Midbrain (tissue), 1 donor: ENCODE results near the gene TRIOBP.
"Not testable (repeated sequence)": the region's sequence is repeated elsewhere in the genome, so short reads cannot be mapped to it uniquely, and the experiment has no call there.

Experiments
- DNase-seq: peaks from one replicate; lab custom pipeline; 2025; lab: John Stamatoyannopoulos, UW

The TRIOBP gene

DNA sequence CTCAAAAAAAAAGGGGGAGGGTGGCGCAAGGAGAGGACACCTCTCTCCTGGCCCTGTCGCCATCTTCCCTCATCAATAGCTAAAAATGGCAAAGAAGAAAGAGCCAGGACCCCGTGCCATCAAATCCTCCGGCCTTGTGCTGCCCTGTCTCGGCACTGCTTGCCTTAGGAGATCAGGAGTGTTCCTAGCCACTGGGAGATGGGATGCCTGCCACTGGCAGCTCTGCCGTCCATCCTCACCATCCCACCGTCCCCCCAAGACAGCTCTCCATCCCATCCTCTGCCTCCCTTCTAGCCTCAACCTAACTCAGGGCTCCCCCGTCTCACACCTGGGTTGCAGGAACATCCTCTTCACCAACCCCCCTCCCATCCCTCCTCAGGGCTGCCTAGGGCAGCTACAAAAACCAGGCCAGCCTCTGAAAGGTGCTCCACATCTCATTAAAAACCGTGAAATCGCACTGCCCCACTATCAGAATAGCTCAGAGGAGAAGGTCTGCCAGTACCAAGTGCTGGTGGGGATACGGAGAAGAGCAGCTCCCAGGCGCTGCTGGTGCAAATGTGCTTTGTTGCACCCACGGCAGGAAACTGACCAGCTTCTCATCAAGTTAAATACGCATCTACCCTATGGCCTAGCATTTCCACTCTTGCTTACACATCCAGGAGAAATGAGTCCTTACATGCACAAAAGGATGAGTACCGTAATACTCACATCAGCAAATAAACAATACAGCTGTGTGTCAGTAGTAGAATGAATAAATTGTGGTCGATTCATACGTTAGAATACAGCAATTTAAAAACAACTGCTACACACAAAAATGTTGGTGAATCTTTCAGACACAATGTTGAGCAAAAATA lies 79.2 kb downstream of the TRIOBP start:
- DNase-seq, result no peak

DNA sequence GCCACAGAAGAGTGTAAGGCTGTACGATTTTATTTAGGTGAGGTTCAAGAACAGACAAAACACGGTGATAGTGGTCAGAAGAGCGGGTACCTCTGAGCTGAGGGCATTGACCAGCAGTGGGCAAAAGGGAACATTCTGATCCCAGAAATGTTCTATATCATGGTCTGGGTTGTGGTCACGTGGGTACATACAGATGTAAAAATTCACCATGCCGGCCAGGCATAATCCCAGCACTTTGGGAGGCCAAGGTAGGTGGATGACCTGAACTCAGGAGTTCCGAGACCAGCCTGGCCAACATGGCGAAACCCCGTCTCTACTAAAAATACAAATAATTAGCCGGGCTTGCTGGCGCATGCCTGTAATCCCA lies 79.8 kb downstream of the TRIOBP start:
- no peak for DNase-seq

DNA sequence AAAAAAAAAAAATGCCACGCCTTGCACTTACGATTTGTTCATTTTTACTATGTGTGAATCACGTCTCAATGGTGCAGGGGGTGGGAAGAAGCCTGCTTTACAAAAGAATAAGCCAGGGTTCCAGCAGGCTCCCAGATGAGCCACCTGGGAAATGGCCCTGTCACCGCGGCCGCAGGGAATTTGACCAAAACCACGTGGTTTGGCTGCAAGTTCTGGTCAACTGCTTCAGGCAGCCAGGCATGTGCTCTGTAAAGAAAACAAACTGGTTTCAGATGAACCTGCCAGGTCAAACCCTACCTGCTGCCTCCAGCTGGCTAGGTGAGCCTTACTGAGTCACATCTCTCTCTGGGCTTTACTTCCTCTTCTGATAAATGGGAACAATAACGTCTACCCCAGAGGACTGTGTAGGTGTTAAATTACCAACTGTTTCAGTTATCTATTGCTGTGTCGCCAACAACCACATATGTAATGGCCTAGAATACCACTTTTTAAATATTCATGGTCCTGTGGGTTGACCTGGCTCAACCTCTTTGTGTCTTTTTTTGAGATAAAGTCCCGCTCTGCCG lies 80.4 kb downstream of the TRIOBP start:
- peak; percentile 2 for DNase-seq

GRCh38 chr22:37778370-37779009 lies 81.6 kb downstream of the TRIOBP start:
- no peak for DNase-seq

DNA sequence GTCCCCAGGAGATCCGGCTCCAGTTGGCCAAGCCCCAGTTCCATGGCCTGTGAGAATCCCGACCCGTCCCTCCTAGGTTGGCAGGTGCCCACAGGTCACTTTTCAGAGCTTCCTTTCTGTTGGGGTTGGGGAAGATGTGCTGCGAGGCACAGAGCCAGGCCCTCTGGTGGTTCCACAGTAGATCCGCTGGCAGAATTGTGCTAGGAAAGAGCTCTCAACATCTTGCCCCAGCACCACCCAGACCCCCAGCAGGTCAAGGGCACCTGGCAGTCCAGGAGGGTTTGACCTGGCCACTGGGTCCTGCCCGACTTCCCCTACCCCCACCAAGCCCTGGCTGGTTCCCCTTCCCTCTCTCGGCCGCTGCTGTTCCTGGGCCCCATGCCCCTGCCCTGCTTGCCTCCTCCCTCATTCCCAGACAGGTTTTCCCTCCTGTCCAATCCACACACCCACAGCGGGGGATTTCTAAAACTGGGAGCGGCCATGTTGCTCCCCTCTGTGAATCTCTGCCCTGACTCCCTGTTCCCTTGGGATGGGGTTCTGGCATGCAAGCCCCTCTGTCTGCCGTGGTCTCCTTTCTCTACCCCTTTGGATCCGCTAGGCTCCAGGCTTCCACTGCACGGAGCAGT lies 84.7 kb downstream of the TRIOBP start:
- DNase-seq, result no peak

- no peak for DNase-seq
Observed at GRCh38 chr22:37782340-37783168, 85.7 kb downstream of the TRIOBP start.

DNA sequence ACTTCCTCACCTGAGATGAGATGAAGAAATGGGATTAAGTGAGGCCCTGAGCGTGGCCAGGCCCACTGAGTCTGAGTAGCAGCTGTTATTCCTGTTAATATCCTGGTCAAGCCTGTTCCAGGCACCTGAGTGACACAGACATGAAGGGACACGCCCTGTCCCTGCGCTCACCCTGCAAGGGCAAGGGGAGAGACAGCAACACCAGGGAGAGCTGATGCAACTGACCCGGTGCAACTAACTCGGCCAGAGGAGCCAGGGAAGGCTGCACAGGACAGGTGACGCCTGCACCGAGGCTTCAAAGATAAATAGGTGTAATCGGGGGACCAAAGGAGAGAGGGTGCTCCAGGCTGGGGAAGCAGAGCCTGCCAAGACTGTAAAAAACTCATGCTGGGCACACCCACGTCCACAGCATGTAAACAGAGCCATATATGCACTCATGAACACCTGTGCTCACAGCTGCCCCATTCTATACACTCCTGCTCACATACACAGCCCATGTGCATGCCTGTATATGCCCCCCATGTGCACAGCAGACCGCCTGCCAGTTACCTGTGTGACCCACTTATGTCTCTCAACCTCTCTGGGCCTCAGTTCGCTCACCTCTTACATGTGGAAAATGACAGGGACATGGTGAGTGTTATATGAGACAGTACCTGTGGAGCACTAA lies 88.1 kb downstream of the TRIOBP start:
- DNase-seq, result no peak

DNA sequence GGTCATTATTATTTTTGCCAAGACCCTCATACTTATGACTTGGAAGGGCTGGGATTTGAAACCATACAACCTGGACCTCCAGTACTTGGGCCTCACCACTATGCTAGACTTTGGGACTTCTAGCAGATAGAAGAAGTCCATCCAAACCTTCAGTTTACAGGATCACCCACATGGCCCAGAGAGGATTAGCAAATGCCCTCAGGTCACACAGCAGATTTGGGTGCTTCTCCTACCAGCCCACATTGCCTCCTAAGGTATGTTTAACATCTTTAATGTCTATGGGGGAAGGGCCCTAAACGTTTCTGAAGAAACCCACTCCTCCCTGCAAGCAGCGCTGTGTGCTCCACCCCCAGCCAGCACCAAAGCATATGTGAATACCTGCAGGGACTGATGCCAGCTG lies 93.4 kb downstream of the TRIOBP start:
- no peak for DNase-seq

DNA sequence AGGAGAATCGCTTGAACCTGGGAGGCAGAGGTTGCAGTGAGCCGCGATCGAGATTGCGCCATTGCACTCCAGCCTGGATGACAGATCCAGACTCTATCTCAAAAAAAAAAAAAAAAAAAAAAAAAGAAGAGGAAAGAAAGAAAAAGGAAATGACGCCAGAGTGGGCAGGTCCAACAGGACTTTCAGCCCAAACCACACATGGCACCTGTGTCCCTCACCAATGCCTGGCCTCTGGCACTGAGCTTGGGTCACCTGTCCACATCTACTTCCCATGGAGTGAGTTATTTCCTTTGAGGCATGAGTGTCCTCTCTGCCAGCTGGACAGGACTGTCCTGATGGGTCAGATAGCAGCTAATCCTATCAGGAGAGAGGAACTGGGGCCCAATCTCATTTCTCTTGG lies 95.6 kb downstream of the TRIOBP start:
- DNase-seq, result no peak

- DNase-seq, result no peak
Observed at GRCh38 chr22:37794376-37794775, 97.5 kb downstream of the TRIOBP start.

DNA sequence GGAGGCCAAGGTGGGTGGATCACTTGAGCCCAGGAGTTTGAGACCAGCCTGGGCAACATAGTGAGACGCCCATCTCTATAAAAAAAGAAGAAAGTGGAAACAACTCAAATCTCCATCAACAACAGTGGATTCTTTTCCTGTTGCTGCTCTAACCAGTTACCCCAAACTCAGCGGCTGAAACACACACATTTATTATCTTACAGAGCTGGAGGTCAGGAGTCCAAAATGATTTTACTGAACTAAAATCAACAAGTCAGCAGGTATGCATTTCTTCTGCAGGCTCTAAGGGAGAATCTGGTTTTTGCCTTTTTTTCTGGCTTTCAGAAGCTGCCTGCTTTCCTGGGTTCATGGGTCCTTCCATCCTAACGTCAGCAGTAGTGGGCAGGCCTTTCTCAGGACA lies 99.2 kb downstream of the TRIOBP start:
- DNase-seq, result no peak

DNA sequence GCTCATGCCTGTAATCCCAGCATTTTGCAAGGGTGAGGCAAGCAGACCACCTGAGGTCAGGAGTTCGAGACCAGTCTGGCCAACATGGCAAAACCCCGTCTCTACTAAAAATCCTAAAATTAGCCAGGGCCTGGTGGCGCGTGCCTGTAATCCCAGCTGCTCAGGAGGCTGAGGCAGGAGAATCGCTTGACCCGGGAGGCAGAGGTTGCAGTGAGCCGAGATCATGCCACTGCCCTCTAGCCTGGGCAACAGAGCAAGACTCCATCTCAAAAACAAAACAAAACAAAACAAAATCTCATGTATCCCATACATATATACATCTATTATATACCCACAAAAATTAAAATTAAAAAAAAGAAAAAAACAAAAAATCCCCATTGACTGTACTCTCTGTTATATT lies 100.4 kb downstream of the TRIOBP start:
- DNase-seq, result not testable (repeated sequence)

DNA sequence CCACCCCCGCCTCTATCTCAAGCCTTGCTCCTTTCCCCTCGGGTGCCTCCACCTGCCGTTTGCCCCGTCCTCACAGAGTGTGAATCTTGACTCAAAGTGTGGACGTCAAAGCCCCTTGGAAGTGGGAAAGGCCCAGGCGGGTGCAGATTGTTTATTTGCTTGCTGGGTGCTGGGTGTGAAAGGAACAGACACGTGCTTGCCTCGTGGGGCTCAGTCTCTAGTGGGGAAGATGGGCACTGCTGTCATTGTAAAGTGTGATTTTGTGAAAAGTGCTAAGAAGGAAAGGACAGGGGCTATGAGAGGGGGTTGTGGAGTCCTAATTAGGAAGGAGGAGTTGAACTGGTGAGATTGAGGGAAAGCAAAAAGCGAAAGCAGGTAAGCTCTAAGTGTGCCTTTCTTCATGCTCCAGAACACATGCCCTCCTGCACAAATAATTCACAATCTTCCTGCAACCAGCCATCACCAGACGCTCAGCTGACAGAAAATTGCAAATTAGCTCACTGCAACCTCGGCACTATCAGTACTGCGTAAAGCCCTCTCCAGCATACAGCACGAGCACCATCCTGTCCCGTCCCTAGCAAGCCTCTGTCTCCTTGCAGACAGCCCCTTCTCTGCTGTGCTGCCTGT lies 101.1 kb downstream of the TRIOBP start:
- DNase-seq, result no peak

GRCh38 chr22:37799979-37800378 lies 103.1 kb downstream of the TRIOBP start:
- DNase-seq, result not testable (repeated sequence)

- peak; percentile 7 for DNase-seq
Observed at GRCh38 chr22:37801946-37802309, 105.1 kb downstream of the TRIOBP start.

GRCh38 chr22:37802310-37803194 lies 105.7 kb downstream of the TRIOBP start:
- peak; percentile 63 for DNase-seq

- no peak for DNase-seq
Observed at GRCh38 chr22:37803195-37803638, 106.4 kb downstream of the TRIOBP start.

GRCh38 chr22:37803639-37804351 lies 106.9 kb downstream of the TRIOBP start:
- DNase-seq, result no peak

DNA sequence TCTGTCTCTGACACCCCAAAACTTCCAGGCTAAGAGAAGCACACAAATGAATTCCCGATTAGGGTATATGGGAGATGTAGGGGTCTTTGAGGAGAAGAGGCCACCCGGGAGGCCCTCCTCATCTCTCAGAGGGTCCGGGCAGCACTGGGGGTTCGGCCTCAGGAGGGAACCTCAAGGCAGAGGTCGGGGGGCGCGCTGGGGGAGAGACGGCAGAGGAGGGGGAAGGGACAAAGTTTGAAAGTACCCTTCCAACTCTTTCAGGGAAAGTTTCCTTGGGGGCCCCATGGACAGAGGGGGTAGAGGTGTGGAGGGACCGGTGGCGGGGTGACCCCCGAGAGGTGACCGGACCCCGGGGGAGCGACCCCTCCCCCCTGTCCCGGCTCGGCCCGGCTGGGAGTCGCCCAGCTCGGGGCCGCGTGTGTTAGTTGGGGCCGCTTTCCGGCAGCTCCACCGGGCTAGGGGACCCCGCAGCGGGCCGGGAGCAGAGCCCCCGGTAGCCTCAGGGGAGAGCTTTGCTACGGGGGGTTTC lies 107.6 kb downstream of the TRIOBP start:
- no peak for DNase-seq
